Mesenteric fat pad (tissue), 1 donor: ENCODE results near the gene LDAH. TPM values are rescaled to one million over a fixed set of nuclear protein-coding genes. Genes with fewer than 3 reads are reported as not detected.

Source experiments
- DNase-seq: peaks from one replicate; pipeline ENCODE4 v3.0.0-alpha.2; 2020; ENCODE audit warnings: low spot score
- total RNA-seq: library from RNA; stranded (reverse); fragmentation: NEBNext Ultra II Directional; extraction: Animal tissue kit (Norgen Biotek cat#: 25700); gene quantifications from one replicate; pipeline ENCODE4 v1.2.1, GENCODE V29; 2021
- donor health status: DM: yes; HTN: yes; CAD: no.

LDAH gene
- total RNA-seq, 1 donor from 2014 or later, result 12.7 TPM

DNA sequence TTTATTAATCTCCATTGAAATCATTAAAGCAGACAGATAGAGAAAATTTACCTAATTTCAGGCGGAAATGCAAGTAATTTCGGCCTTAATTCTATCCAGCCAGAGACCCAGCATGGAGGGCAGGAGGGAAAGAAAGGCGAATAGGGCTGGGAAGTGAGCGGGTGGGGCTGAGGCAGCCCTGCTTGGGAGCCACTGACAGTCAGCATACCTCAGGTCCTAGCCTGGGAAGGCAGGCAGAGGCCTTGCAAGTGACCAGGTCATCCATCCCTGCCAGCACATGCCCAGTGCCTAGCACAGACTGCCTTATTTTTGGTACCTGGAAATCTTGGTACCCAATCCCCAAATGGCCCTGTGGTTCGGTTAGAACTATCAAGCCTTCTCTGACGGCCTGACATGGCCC, 154.4 kb downstream of the LDAH start:
- DNase-seq, result no peak

DNA sequence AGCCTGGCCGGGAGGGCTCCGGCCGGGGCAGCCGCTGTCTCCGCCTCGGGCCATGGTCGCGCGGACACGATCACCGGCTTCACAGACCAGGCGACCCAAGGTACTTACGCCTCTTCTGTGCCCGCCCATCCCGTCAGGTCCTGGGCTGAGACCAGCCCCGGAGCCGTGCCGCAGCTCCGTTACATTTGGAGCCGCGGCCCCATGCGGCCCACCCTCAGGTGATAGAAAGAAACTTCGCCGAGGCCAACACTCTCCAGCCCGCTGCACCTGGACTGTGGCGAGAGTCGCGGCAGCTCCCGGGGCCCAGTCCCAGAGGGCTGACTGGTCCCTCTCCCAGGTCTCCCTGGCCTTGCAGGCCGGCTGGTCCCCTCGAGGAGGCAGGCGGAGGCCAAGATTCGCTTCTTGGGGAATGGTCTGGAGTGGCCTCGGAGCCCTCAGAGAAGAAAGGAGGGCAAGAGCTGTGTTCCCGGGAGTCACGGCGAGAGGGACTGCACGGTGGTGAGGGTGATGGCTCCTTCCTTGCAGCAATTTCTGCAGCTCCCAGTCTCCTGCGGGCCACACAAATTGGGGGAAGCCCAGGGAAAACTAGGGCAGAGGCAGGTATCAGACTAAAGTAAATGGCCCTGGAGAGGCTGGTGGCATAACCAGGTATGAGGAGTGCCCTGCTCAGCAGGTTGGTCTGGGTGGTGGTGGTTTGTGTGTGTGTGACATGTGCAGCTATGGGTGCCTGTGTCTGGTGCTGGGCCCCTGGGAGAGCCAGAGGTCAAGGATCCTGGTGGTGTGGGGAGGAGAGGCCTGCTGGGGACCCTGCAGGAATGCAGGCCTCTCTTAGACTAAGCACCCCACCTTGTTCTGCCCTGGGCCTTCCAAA, 155.1 kb downstream of the LDAH start:
- DNase-seq, result no peak

DNA sequence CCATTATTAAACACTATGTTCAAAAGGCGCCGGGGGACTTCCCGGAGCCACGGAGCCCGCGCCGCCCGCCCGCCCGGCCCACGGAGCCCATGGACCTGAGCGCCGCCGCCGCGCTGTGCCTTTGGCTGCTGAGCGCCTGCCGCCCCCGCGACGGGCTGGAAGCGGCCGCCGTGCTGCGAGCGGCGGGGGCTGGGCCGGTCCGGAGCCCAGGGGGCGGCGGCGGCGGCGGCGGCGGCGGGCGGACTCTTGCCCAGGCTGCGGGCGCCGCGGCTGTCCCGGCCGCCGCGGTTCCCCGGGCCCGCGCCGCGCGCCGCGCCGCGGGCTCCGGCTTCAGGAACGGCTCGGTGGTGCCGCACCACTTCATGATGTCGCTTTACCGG, 155.8 kb downstream of the LDAH start:
- no peak for DNase-seq

DNA sequence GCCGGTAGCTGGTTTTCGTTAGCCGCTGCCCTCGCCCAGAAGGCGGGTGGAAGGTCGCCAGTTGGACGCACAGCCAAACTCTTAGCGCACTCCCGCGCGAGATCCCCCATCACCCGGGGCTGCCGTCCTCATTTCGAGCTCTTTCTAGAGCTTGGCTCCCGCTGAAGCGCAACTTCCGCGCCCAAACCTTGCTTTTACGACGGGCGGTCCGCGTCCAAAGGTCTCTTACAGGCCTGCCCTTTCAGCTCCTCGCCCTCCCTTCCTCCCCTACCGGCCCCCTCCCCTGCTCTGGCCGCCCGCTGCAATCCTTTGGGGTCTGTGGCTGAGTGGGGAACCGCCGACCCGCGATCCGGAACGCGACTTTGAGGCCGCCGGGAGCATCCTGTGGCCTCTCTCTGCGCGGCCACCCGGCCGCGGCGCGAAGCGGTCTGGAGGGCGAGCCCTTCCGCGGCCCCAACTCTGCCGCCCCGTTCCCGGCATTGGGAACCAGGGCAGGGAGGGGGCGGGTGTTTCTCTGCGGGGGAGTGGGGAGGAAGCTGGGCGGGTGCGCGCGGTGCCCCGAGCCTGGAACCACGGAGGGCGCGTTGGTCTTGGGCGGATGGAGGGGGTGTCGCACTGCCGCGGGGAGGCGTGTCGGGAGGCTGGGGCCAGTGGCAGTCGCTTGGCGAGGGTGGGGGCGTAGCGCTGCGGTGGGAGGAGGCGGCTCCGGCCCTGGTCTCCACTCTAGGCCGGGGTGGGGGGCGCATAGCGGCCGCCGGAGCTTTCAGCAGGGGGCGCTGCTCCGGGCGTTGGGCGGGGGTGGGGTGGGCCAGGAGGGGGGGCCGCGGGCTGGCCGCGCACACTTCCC, 156.4 kb downstream of the LDAH start, which contains the start of gene GDF7:
TSS of gene GDF7 (plus strand) at position 841 of the 847 bp plus-strand sequence. CDS start 96 bp downstream, outside the sequence.
- peak; percentile 89 for DNase-seq

DNA sequence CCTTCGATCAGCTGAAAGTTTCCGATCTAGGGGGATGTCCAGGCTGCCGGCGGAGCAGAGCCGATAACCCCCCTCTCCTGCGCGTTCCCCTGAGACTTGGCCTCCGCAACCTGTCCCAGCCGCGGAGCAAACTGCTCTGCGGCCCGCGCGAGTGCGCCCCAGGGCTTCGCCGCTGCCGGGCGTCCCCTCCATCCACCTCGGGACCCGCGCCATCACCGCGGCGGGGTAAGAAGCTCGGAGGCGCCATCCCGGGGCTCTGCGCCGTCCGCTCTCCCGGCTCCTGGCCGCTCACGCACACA, 156.9 kb downstream of the LDAH start:
- no peak for DNase-seq

DNA sequence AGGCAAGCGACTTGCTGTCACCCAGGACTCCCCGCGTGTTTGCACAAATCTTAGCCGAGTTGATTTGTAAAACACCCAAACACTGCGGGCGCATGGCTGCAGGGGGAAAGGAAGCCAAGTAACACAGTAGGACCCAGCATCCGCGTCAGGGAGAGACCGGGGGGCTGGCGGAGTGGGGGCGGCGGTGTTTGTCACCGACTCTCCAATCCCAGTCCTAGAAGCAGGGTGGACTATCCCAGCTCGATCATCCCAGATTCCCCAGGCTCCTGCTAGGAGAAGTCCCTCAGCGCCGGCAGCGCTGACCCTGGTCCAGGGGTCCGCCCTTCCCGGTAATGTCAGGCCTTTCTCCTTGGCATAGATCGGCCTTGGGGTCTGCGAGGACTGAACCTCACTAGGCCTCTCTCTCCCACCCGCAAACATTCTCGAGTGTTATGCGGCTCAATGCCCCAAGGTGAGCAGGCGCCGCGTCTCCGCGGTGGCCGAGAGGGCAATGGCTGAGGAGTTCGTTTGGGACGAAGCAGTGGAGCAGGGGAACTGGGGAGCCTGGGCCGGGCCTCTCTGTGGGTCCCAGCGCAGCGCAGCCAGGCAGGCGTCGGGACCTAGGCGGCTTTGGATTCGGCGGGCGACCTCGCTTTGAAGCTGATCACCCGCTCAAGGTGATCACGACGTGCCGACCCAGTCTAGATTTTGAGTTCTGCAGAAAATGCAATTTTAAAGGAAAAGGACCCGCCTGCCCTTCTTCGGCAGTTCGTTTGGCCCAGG, 157.5 kb downstream of the LDAH start:
- DNase-seq, result no peak

DNA sequence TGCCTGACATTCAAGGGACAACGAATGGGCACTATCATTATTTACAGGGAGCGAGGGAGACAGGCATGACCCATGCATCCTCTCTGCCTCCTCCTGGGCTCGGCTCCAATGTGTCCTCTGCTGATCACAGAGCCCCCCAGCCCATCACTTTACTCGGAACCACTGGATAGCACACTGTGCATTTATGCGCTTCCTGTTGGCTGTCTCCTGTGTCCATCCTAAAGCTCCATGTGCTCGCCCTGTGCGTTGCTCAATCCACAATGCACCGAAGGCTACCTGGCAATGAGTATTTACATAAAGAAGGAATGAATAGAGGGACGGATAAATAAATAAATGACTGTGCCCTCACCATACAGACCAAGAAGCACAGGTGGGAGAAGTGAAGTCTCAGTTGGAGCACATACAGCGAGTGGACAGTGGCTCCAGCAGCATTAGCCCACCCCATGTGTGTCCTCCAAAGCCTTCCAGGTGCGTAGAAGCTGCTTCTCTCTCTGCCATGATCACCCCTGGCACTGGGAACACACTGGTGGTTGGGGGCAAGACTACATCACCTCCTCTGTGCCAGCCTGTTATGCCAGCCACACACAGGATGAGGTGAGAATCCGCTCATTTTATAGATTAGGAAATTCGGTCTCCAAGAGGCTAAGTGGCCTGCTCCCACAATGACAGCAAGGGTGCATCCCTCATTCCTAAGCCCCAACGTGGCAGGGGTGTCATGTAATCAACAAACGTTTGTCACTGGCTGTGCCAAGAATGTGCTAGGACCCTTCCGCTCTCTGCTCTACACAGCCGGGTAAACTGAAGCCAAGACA, 158.3 kb downstream of the LDAH start:
- DNase-seq, result no peak

DNA sequence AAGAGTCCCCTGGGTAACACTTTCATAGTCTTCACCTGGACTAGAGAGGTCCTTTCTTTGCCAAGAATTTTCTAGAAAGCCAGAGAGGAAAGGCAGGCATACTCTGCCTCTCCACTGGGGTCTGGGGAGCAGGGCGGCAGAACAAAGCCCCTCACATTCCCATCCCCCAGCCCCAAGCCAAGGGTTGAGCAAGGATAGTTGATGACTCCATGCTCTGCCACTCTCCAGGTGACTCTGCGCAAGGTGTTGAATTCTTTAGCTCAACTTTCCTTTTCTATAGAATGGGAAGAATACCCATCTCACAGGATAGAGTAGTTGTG, 158.9 kb downstream of the LDAH start:
- no peak for DNase-seq

DNA sequence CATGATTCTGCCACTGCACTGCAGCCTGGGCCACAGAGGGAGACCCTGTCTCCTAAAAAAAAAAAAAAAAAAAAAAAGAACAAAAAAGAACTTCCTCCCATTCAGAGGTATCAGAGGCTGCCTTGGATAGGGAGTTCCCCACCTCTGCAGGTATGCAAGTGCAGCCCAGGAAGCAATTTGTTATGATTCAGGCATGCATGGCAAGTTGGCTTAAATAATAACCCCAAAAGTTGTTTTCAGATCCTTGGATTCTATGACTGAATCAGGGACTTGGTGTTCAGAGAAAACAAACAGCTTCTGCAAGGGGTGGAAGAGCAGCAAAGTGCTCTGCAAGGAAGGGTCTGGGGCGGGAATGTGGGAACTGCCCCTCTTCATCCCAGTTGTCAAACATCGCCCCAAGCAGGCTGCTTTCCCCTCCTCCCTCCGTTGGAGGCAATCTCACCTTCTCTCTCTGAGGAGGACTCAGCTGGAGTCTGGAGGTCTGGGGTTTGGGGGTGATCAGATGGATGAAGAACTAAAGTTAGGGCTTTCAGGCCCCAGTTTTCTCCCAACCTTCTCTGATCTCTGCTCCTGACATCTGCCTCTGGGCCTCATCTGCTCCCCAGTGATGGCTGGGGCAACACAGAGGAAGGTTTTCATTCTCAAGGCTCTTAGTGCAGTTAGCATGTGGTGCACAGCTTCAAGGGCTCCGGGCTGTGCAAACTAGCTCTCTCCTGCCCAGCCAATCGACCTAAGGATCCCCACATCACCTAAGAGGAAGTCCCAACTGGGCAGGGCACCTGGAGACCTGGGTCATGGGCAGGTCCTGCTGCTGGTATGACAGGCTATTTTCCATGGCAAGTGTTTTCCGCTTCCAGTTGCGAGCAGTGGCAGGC, 159.5 kb downstream of the LDAH start:
- no peak for DNase-seq

DNA sequence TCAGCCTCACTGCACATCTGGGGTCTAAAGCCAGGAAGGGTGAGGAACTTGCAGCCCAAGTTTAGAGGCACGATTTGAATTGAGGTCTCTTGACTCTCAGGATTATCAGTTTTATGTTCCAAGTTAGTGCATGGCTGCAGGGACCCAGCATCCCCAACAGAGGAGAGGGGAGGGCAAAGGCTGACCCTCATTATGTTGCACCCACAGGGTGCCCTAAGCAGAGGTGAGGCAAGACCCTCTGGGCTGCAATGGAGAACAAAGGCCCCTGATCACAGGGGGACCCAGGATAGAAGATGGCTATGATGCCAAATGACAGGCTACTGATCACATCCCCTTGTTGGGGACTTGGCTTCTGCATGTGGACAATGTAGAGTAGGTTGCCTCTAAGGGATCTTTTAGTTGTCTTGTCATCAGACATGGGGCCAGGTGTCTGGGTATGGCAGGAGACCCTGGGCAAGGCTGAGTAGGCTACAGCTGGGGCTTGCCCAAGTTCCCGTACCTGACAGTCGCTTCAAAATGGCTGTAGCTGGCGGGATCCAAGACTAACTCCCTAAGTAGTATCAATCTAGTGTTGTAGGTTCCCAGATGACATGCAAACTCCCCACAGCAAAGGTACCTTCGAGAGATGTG, 160.5 kb downstream of the LDAH start:
- peak; percentile 77 for DNase-seq

DNA sequence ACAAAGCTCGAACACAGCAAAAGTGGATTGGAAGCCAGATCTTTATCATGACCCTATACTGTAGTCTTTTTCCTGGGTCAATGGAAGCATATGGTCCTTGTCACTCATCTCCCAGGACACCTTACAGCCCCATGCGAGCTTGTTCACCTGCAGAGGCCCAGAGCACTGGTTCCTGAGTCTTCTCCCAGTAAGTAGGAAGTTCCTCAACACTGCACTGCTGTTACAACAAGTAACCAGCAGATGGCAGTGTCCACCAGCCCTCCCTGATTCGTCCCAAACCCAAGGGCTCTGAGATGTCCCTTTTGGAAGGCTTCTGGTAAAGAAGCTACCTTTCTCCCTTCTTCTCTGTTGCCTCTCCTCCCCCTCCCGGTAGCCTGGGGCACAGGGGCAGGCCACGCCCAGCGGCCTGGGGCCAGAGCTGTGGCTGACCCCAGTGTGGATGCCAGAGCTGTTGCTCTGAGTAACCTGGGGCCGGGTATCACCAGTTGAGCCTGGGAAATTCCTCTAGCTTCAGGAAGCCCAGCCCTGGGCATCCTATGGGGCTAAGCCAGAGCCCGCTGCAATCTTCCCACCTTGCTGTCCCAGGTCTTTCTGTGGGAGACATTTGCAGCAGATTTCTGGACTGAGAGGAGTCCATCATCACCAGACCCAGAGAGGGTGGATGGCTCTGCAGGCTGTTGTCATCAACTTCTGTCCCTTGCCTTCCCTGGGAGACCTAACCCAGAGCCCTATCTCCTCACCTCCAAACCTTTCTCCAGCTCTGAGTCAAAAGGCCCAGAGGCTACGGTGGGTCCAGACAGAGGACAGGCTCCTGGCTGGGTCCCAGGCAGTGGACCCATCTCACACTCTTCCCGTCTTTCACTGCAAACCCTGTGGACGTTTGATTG, 161.2 kb downstream of the LDAH start:
- peak; percentile 86 for DNase-seq

DNA sequence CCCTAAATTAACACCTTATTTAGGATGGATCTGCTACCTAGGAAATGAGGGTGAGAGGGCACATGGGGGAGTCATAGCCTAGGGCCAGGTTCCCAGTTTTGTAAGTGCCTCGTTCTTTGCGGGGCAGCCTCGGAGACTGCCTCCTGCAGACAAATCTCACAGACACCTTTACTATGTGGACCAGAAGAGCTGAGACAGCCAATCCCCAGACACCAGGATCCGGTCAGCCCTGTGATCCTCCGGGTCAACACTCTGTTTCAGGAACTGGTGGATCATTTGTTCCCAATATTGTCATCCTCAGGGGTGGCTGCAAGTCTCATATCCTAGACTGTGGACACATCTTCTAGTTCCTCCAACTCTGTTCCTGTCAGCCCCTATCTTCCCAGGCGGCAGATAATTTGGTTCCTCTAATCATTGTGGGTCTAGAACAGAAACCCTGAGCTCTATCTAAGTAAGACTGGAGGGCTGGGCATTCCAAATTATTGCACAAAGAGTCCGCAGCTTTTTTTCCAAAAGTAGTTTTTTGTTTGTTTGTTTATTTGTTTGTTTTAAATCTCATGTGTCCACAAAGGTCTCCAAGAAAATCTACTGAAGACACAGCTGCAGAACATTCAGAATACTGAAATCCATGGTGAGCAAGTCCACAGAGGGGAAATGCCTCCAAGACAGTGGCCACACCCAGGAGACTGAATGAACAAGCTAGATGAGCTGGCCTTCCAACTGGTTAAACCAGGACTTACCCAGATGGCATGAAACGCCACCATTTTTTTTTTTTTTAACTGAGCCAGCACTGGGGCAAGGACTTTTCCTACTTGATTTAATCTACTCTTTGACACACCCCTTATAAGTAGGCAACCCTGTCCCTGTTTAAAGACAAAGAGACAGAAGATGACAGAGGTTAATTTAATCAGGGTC, 162.1 kb downstream of the LDAH start:
- peak; percentile 67 for DNase-seq

DNA sequence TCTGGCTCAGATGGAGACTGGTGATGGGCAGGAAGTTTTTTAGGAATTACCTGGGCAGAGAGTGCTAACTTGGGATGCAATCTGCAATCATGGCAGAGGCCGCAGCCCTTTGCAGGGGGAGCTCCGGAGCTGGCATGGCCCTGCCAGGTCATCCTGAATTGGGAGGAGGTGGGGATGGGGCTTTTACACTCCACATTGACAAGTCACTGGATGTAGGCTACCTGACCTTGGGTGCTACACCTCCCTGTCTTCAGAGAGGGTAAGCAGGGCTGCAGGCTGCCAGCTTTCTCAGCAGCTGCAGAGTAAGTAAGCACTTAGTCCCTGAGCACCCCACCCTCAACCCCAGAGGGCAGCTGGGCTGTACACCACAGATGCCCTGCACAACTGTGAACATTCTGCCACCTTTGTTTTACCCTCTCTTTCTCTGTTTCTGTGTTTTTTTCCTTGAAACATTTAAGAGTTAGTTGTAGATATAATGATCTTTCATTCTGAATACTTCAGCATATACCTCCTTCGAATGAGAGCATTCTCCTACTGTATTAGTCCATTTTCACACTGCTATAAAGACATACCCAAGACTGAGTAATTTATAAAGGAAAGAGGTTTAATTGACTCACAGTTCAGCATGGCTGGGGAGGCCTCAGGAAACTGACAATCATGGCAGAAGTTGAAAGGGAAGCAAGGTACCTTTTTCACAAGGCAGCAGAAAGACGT, 165.2 kb downstream of the LDAH start:
- no peak for DNase-seq

DNA sequence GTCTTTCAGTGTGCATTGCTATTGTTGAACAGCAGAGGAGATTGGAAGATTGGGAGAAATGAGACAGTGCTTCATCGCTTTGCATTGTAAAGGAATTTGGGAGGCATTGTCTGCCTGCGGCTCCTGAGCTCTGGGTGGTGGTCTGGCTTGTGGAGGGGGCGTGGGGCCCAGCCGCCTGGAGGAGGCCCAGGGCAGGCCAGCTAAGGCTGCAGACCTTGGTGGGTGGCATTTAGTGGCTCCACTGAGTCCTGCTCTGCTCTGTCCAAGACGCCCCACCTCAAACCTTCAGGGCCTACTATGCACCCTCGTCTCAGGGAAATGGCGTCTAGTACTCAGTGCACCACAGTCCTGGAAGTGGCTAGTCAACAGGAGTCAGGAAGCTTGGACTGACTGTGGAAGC, 166.3 kb downstream of the LDAH start:
- DNase-seq, result no peak

DNA sequence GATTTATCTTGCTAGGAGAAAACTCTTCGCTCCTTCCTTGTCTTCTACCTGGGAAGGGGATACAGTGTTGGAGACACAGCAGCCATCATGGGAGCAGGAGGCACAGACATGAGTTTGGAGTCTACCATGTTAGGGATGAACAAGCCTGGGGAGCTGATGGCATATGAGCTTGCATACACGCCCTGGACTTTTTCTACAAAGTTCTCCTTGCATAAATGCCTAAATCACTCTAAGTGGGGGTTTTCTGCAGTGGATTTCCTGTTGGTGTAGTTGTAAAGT, 168.4 kb downstream of the LDAH start:
- DNase-seq, result no peak

DNA sequence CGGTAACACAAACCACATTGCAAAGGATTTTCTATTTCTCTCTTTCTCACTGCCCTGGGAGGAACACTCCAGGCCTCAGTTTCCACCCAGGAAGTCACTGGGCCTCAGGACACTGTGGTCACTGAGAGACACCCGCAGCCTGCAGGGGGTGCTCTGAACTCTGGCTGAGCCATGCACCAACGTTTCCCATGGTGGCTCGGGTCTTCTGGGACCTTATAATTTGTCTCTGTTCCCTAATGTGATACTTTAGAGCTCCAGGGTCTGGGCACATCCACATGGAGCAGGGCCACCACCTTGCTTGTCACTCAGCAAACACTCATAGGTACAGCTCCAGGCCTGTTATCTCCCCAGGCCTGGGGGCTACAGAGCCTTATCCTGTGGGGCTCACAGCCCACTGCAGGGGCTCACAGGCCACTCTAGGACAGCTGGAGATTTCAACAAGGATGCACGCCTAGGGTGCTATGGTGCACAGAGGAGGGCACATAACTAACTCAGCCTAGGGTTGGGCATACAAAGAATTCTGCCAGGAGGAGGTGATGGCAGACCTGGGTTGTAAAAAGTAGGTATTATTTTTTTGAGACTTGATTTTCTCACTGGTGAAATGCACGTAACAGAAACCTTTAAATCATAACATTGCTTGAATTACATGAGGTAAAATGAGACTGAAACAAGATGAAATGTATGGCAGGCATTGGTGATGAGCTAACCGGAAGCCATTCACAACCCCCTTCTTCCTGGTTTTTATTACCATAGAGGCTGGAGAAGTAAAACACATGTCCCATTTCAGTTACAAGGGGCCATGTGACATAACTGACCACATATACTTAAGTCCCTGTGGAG, 169.0 kb downstream of the LDAH start:
- no peak for DNase-seq
